ENCODE results near the gene GCKR.

DNA sequence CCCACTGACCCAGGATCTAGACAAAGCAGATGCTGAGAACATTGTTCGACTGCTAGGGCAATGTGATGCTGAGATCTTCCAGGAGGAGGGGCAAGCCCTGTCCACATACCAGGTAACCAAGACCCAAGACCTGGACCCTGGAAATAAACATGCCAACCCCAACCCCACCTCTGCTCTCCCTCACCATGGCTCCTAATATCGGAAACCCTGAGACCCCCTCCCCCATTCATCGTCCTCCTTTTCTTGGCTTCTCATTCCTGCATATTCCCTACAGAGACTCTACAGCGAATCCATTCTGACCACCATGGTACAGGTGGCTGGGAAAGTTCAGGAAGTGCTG is 619 bp downstream of the GCKR start:
- TF ChIP-seq, protein P1, sequence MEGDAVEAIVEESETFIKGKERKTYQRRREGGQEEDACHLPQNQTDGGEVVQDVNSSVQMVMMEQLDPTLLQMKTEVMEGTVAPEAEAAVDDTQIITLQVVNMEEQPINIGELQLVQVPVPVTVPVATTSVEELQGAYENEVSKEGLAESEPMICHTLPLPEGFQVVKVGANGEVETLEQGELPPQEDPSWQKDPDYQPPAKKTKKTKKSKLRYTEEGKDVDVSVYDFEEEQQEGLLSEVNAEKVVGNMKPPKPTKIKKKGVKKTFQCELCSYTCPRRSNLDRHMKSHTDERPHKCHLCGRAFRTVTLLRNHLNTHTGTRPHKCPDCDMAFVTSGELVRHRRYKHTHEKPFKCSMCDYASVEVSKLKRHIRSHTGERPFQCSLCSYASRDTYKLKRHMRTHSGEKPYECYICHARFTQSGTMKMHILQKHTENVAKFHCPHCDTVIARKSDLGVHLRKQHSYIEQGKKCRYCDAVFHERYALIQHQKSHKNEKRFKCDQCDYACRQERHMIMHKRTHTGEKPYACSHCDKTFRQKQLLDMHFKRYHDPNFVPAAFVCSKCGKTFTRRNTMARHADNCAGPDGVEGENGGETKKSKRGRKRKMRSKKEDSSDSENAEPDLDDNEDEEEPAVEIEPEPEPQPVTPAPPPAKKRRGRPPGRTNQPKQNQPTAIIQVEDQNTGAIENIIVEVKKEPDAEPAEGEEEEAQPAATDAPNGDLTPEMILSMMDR (IDR thresholded peaks at IDR 0.05), result no peak
- no peak for TF ChIP-seq POLR2A (IDR thresholded peaks at IDR 0.05)
